ENCODE data around the gene TIAM1.

- TF ChIP-seq CTCF (conservative IDR thresholded peaks at IDR 0.05 in 1 of 2, IDR thresholded peaks at IDR 0.05 in 1 of 2; ENCODE audit: extremely low read depth in 1 of 2, insufficient read depth in 1 of 2, low read depth in 1 of 2, low read length in 2 of 2) (no peak), EZH2 (IDR thresholded peaks at IDR 0.05; ENCODE audit: borderline replicate concordance, low read length) (no peak)
These were observed 233.0 kb downstream of the TIAM1 start for GRCh38 chr21:31111093-31111492.

Measured in mammary epithelial cell (primary cell).